HG02973 (cell line): ENCODE measurements around the gene GPS2.

Experiments
- ATAC-seq: cut with Tn5 transposase; IDR thresholded peaks from one replicate; pipeline ENCODE4 v1.9.1; 2021; ENCODE audit warnings: moderate library complexity; ENCODE audit not compliant: unreplicated experiment

The GPS2 gene

DNA sequence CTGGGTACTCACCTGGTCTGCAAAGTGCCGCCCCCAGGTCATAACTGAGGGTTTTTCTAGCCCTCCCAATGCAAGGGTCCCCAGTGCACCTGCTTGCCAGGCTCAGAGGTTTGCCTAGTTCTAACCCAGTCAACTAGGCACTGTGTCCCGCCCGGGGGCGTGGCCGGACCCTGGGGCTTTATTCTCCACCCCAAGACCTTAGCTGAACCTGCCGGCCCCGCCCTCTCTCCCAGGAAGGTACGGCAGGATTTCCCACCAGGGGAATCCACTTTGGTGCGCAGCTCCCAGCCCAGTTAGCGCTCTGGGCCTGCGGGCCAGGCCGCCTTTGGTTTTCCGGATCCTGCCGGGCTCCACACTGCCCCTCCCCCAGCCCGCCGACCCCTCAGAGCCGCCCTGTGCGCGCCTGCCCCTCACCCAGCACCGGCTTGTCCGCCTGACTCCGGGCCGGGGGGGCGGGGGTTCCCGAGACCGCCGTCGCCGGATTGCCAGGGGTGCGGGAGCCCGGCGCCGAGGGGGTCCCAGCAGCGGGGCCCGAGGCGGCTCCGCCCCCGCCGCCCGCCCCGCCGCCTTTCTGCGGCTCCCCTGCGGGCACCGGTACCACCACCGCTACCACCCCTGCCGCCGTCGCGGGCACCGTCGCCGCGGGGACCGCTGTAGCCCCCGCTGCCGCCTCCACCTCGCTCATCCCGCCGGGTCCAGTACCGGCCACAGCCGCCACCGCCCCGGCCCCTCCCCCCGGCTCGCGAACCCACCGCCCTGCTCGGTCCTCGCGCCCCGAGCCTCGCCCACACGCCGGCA is 21.1 kb downstream of the GPS2 start:
- no peak for ATAC-seq

DNA sequence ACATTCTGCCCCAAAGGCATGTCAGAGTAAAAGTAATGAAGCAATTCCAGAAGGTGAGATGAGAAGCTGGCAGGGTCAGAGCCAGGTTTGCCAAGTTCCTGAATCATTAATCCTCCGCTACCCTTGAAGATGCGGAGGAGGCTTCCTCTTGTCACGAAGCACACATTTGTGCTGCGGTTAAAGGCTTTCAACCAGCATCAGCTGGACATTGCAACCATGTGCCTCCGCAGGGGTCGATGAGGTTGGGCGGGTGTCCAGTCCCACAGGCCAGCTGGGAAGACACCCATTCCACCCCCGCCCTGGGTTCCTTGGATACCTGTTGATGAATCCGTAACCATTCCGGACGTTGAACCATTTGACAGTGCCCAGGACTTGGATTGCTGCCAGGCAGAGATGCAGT is 22.0 kb downstream of the GPS2 start:
- no peak for ATAC-seq

DNA sequence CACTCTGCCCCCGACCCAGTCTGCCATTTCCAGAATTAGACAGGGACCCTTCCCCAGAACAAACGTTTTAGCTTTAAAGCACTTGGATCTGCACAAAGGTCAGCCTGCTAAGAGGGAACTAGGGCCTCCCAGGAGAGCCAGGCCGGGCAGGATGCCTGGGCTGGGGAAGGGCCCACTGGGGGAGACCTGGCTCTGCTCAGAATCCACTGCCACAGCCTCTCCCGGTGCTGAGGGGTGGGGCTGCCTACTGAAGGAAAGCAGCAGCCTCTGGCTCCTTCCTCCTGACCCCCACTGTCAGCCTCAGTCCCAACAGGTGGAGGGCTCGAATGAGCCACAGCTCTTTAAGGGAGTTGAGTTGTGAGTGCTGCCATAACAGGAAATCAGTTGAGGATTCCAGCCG is 22.4 kb downstream of the GPS2 start:
- ATAC-seq: no peak

DNA sequence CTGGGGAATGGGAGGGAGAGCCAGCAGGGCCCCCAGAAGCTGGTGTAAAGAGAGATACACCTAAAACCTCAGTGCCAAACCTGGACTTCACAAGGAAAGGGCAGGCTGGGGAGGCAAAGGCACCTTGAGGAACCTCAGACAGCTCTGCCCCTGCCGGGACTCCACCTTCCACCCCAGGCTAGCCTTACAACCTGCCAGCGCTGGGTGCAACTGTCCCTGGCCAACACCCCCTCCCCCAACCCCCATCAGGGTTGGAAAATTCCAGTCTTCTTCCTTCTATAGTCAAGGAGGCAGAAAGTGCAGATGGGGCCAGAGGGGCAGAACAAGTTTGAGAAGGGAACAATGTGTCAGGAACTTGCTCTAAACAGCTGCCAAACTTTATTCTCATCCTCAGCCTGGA is 23.0 kb downstream of the GPS2 start:
- ATAC-seq: no peak

DNA sequence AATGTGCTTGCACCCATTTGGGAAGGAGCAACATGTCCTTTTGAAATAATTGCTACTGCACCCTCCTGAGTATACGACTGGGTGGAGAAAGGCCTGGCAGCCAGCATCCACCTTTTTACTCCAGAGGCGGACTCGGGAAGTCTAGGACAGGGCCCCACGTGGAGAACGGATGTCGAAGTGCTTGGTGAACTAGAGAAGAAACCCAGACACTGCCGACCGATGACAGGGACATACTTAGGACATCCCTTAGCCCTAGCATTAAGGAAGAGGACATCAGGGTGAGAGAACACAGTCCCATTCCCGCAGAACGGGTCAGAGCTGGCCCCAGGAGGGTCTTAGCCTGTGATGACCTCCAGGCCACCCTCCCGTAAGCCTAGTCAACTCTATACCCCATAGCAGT is 24.5 kb downstream of the GPS2 start:
- ATAC-seq: no peak

DNA sequence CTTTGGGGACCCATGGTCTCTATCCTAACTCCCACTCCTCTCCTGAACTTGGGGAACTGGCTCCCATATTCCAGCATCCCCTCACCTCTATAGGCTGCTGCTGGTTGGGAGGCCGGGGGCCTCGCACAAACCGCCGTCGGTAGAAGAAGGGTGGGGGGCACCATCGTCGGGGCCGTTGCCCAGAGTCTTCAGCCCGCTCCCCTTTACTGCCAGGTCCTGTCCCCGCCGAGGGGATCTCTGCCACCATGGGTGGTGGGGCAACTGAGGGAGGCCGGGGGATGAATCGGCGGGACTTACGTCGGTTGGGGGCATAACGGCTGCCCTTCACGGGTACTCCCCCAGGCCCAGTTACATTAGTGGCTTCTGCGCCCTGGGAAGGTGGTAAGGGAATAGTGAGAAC is 25.0 kb downstream of the GPS2 start:
- ATAC-seq: no peak

DNA sequence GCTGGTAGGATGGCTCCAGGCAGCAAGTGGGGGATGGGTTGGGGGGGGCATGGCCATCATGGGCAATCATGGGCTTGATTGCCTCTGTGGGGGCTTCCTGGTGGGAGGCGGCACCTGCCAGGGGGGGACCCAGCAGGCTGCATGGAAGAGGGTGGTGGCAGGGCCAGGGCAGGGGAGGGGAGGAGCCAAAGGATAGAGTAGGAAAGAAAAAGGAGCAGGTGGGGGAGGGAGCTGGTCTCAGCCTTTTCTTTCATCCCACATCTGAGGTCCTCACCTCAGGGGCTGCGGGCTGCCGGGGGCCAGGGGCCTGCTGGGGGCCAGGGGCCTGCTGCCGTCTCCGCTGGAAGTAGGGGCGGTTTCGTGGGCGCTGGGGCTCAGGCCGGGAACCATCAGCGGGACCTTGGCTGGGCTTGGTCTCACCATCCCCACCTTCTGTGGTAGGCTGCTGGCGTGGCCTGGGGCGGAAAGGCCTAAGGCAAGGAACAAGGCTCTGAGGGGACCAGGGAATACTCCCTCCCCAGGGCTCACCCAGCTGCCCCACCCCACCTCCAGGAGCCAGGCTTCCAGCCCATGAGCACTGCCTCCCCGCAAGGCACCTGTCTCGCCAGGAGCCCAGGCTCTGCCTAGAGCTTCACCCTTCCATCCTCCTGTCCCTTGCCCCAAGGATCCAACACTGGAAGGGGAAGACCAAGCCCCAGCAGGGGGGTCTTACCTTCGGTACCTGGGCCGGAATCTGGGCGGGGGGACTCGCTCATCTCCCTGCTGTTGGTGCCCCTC is 25.7 kb downstream of the GPS2 start:
- no peak for ATAC-seq

DNA sequence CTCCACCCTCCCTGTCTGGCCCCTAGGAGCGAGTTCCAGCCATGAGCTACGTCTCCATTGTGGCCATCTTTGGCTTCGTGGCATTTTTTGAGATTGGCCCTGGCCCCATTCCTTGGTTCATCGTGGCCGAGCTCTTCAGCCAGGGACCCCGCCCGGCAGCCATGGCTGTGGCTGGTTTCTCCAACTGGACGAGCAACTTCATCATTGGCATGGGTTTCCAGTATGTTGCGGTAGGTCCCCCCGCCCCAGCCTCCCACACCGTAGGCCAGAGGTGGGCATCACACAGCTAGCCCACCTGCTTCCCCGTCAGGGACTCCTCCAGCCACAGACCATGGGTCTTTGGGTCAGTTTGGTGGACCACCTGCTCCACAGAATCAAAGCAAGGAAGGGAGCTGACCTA is 29.5 kb downstream of the GPS2 start:
- ATAC-seq: no peak

DNA sequence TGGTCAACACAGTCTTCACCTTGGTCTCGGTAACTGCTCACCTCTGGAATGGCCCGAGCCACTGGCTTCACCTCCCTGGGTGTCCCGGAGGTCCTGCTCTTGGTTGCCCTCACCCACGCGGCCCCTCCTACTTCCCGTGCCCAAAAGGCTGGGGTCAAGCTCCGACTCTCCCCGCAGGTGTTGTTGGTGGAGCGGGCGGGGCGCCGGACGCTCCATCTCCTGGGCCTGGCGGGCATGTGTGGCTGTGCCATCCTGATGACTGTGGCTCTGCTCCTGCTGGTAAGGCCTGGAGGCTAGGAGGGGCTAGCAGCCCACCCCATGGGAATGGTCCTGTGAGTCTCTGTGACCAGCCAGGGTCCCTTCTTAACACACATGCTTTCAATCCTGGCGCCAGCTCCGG is 30.2 kb downstream of the GPS2 start:
- no peak for ATAC-seq

DNA sequence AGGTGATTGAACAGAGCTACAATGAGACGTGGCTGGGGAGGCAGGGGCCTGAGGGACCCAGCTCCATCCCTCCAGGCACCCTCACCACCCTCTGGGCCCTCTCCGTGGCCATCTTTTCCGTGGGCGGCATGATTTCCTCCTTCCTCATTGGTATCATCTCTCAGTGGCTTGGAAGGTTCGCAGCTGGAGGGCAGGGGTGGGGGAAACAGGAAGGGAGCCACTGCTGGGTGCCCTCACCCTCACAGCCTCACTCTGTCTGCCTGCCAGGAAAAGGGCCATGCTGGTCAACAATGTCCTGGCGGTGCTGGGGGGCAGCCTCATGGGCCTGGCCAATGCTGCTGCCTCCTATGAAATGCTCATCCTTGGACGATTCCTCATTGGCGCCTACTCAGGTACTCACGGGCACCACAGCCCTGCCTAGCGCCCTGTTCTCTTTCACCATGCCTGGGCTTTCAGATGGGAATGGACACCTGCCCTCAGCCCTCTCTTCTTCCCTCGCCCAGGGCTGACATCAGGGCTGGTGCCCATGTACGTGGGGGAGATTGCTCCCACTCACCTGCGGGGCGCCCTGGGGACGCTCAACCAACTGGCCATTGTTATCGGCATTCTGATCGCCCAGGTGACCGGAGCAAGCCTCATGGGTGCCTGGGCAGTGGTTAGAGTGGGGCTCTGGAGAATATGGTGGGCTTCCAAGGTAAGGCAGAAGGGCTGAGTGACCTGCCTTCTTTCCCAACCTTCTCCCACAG is 31.5 kb downstream of the GPS2 start:
- ATAC-seq: no peak

DNA sequence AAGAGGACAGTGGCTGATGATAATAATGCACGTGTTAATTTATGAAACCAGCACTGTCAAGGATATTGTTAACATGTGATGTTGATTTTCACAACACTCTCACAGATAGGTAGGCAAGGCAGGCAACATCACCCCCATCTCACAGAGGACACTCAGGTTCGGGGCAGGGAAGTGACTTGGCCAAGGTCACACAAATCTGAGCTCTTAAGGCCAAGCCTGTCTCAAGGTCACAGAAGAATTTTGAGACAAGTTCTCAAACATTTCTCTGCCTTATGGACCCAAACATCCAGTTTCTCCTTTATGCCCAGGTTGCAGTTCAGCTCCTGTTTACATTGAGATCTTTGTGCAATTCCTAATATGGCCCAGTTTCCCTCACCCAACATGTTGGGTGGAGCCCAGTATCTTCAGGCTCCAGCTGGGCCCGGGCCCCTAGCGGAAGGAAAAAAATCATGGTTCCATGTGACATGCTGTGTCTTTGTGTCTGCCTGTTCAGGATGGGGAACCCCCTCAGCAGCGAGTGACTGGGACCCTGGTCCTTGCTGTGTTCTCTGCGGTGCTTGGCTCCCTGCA is 32.3 kb downstream of the GPS2 start:
- no peak for ATAC-seq

DNA sequence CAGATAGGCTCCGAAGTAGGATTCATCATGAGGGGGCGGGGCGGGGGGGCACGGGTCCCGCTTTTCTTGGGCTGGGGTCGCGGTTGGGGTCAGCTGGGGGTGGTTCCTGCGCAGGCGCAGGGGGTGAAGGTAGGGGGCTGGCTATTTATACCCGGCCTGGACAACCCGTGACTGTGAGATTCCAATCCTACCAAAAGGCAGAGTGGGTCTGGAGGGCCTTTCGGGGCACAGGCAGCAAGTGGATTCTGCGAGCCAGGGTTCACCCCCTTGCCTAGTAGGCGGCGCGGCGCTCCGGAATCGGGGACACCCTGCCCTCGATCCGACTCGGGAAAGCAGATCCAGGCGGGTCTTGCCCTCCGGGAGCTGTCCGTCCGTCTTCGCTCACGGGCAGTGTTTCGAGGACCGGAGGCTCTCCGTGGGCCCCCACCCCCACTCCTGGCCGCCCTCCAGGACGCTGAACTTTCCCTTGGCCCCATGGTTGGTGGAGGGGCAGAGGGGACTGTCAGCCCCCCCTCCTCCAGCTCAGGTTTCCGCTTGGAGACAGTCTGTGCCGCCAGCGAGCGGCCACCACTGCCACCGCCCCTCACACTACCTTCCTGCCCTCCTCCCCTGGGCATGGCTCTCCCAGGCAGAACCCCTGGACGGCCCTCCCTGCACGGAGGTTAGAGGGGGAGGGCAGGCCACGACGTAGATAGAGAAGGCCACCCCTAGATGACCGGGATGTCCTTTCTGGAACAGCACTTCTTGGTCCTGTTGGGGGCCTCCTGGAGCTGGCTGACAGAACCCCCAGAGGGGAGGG is 33.0 kb downstream of the GPS2 start:
- ATAC-seq: no peak

DNA sequence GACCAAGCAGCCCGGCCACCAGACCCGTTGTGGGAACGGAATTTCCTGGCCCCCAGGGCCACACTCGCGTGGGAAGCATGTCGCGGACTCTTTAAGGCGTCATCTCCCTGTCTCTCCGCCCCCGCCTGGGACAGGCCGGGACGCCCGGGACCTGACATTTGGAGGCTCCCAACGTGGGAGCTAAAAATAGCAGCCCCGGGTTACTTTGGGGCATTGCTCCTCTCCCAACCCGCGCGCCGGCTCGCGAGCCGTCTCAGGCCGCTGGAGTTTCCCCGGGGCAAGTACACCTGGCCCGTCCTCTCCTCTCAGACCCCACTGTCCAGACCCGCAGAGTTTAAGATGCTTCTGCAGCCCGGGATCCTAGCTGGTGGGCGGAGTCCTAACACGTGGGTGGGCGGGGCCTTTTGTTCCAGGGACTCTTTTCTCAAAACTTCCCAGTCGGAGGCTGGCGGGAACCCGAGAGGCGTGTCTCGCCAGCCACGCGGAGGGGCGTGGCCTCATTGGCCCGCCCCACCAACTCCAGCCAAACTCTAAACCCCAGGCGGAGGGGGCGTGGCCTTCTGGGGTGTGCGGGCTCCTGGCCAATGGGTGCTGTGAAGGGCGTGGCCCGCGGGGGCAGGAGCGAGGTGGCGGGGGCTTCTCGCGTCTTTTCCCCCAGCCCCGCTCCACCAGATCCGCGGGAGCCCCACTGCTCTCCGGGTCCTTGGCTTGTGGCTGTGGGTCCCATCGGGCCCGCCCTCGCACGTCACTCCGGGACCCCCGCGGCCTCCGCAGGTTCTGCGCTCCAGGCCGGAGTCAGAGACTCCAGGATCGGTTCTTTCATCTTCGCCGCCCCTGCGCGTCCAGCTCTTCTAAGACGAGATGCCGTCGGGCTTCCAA is 33.8 kb downstream of the GPS2 start, which contains the start of gene SLC2A4:
Gene SLC2A4, plus strand, starts transcription at position 645 of the 879 bp plus-strand sequence. Its CDS starts 217 bp downstream, at position 862.
- no peak for ATAC-seq

DNA sequence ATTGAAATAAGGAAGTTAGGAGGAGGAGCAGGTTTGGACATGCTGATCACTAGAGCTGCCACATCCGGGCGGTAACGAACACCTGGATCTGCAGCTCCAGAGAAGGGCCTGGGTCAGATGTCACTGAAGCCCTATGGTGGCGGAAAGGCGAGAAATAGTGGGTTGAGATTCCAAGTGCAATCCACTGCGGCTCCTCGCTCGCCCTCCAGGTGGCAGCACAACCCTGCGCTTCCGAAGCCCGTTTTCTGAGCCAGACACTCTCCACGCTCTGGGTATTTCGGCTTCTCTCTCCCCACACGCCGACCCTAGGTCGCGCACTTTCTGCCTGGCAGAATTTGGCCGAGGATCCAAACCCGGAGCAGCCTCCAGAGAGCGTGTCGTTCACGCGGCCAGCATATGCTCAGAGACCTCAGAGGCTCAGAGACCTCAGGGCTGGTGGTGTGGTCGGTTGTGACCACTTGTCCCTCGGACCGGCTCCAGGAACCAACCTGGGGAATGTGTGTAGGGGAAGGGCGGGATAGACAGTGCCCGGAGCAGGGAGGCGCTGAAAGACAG is 34.6 kb downstream of the GPS2 start:
- ATAC-seq: no peak

DNA sequence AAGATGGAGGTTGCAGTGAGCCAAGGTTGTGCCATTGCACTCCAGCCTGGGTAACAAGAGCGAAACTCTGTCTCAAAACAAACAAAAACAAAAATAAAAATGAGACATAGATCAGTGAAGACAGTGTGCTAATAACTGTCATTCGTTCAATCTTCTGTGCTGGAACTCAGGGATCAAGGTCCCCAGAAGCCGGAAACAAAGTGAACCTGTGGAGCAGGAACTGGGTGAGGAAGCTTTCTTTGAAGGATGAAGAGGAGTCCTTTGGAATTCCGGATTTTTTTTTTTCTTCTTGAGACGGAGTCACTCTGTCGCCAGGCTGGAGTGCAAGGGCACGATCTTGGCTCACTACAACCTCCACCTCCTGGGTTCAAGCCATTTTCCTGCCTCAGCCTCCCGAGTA is 35.7 kb downstream of the GPS2 start:
- ATAC-seq: no peak

DNA sequence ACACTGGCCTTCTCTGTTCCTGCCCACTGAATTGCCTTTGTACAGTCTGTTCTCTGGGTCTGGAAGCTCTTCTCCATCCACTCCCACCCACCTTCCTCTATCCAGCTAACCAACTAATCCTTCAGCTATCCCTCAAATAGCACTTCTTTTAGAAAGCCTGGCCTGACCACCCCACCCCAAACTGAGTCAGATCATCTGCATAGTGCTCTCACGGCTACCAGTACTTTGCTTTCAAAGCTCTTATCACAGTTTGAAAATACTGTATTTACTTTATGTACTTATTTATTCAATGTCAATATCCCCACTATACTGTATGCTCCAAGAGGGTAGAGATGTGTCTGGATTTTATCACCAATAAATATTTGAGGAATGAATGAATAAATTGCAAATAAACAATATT is 48.4 kb downstream of the GPS2 start:
- no peak for ATAC-seq

DNA sequence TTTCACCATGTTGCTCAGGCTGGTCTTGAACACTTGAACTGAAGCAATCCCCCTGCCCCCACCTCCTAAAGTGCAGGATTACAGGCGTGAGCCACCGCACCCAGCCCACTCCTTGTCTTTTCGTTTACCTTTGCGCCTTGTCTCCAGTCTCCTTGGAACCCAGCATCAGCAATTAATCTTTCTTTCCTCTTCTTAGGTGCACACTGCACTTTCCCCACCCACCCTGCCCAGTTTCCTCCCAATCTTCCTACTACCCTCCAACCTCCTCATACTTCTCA is 51.4 kb downstream of the GPS2 start:
- ATAC-seq: no peak

DNA sequence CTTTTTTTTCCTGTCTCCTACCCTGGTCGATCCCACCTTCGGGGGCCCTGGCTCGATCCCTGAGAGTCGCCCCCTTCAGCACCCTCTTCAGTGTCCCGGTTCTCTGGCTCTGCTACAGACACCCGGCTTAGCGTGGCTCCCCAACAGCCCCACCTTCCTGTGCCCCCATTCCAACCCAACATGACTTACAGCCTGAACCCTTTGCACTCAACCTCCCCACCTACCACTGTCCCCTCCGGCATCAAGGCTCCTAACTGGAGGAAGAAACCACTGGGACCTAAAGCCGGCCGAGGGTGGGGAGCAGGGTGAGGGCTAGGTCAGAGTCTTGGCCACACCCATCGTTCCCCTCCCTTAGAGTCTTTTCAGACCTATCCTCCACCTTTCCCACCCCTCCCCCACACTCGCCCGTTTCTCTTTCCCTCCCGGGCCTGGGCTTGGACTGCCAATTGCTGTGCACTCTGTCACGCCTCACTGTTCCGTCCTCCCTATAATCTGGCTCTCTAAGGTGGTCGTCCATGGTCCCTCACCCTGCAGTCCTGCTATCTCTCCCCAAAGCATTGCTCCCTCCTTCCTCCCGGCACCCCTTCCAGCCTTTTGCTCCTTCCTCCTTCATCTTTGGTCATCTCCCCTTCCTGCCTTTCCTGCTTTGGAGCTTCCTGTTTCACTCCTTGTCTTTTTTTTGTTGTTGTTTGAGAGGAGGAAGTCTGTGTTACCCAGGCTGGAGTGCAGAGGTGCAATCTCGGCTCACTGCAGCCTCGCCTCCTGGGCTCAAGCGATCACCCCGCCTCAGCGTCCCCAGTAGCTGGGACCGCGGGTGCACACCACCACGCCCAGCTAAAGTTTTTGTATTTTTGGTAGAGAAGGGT is 52.0 kb downstream of the GPS2 start:
- no peak for ATAC-seq
